OCI-M1 (cell line): Measurements from ENCODE around the gene DNAH1.
A peak's percentile ranks its signal among the peaks of the same experiment; 100 is the strongest.

Experiments
- DNase-seq: peaks from one replicate; lab custom pipeline; 2025; lab: John Stamatoyannopoulos, UW

DNAH1 gene

GRCh38 chr3:52446631-52447511 lies 130.8 kb downstream of the DNAH1 start:
- DNase-seq, result peak; percentile 80

GRCh38 chr3:52447512-52448355 lies 131.6 kb downstream of the DNAH1 start:
- no peak for DNase-seq
